Epithelial cell of esophagus (primary cell): Measurements from ENCODE around the gene CYB5R3.

Experiments used
- DNase-seq: peaks from one replicate; pipeline ENCODE4 v3.0.0; 2010; ENCODE audit warnings: low read depth
- H3K4me3 ChIP-seq: 2 replicates; pipeline ENCODE4 v1.5.1; 2011; ENCODE audit warnings: mild to moderate bottlenecking, low read length, control low read depth
- CTCF ChIP-seq: IDR thresholded peaks from 2 replicates; pipeline ENCODE4 v1.5.1; 2011; ENCODE audit warnings: low read depth, mild to moderate bottlenecking, low read length, control low read depth, inconsistent platforms; ENCODE audit not compliant: insufficient read depth; ENCODE audit errors: missing control alignments

Gene CYB5R3

GRCh38 chr22:42636506-42636905, 12.7 kb downstream of the CYB5R3 start:
- no peak overlapping the region for H3K4me3 ChIP-seq
- TF ChIP-seq CTCF: no peak
- no peak for DNase-seq

- DNase-seq: peak; percentile 95
- no peak for TF ChIP-seq CTCF
- H3K4me3 ChIP-seq: no peak overlapping the region
These were observed 13.7 kb downstream of the CYB5R3 start for GRCh38 chr22:42635531-42635930.

GRCh38 chr22:42633013-42633412, 16.2 kb downstream of the CYB5R3 start:
- no peak overlapping the region for H3K4me3 ChIP-seq
- no peak for DNase-seq
- no peak for TF ChIP-seq CTCF

- peak; percentile 33 for TF ChIP-seq CTCF
- no peak overlapping the region for H3K4me3 ChIP-seq
- DNase-seq: no peak
These were observed 17.1 kb downstream of the CYB5R3 start for GRCh38 chr22:42632096-42632495.

- peak; percentile 51 for DNase-seq
- TF ChIP-seq CTCF: no peak
- H3K4me3 ChIP-seq: no peak overlapping the region
These were observed 18.1 kb downstream of the CYB5R3 start for GRCh38 chr22:42630901-42631602.

- TF ChIP-seq CTCF: no peak
- DNase-seq: no peak
- H3K4me3 ChIP-seq: no peak overlapping the region
These were observed 19.0 kb downstream of the CYB5R3 start for GRCh38 chr22:42630211-42630610.

GRCh38 chr22:42627981-42628380, 21.2 kb downstream of the CYB5R3 start:
- DNase-seq: no peak
- TF ChIP-seq CTCF: no peak
- no peak overlapping the region for H3K4me3 ChIP-seq
